Choroid plexus epithelial cell (primary cell): Measurements from ENCODE around the gene ATL3.

ENCODE experiments used
- DNase-seq: peaks from one replicate; pipeline ENCODE4 v3.0.0-alpha.2; 2010; ENCODE audit warnings: low read depth
- H3K4me3 ChIP-seq: 2 replicates; pipeline ENCODE4 v1.5.1; 2011; ENCODE audit warnings: low read depth, mild to moderate bottlenecking, control low read depth, low read length, moderate library complexity
- TF ChIP-seq, protein P1 (sequence below): conservative IDR thresholded peaks from 2 replicates; pipeline ENCODE4 v1.5.1; 2011; ENCODE audit warnings: low read depth, mild to moderate bottlenecking, control low read depth, inconsistent platforms, low read length, moderate library complexity

The ATL3 gene

DNA sequence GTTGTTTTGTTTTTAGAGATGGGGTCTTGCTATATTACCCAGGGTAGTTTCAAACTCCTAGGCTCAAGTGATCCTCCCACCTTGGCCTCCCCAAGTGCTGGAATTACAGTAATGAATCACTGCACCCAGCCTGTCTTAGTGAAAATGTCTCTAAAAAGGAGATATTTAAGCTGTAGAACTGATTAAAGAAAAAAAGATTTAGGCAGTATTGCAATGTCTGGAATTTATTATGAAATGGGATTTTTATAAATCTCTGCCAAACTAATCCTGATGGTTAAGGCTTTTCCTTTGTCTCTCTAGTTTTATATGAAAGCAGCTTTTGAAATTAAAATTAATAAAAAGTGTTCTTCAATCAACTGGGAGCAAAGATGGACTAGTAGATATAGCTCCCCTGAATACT lies 59.0 kb downstream of the ATL3 start:
- DNase-seq, result no peak
- TF ChIP-seq, protein P1, sequence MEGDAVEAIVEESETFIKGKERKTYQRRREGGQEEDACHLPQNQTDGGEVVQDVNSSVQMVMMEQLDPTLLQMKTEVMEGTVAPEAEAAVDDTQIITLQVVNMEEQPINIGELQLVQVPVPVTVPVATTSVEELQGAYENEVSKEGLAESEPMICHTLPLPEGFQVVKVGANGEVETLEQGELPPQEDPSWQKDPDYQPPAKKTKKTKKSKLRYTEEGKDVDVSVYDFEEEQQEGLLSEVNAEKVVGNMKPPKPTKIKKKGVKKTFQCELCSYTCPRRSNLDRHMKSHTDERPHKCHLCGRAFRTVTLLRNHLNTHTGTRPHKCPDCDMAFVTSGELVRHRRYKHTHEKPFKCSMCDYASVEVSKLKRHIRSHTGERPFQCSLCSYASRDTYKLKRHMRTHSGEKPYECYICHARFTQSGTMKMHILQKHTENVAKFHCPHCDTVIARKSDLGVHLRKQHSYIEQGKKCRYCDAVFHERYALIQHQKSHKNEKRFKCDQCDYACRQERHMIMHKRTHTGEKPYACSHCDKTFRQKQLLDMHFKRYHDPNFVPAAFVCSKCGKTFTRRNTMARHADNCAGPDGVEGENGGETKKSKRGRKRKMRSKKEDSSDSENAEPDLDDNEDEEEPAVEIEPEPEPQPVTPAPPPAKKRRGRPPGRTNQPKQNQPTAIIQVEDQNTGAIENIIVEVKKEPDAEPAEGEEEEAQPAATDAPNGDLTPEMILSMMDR, result no peak
- H3K4me3 ChIP-seq, result peak overlapping the region; percentile 71

DNA sequence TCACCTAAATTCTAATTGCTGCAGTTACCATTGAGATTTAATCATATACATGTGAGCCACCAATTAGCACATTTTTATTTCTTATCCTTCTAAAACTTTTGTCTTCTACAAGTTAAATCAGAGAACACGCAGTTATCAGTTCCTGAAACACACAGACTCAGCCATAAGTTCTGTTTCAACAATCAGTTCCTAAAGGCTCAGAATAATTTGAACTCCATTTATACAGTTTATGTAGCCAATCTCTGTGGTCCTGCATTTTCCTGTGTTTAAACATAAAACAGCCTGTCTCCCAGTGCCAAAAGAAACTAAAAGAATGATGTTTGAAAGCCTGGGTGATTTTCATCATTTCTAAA lies 59.8 kb downstream of the ATL3 start:
- DNase-seq, result no peak
- no peak overlapping the region for H3K4me3 ChIP-seq
- TF ChIP-seq, protein P1, result no peak

DNA sequence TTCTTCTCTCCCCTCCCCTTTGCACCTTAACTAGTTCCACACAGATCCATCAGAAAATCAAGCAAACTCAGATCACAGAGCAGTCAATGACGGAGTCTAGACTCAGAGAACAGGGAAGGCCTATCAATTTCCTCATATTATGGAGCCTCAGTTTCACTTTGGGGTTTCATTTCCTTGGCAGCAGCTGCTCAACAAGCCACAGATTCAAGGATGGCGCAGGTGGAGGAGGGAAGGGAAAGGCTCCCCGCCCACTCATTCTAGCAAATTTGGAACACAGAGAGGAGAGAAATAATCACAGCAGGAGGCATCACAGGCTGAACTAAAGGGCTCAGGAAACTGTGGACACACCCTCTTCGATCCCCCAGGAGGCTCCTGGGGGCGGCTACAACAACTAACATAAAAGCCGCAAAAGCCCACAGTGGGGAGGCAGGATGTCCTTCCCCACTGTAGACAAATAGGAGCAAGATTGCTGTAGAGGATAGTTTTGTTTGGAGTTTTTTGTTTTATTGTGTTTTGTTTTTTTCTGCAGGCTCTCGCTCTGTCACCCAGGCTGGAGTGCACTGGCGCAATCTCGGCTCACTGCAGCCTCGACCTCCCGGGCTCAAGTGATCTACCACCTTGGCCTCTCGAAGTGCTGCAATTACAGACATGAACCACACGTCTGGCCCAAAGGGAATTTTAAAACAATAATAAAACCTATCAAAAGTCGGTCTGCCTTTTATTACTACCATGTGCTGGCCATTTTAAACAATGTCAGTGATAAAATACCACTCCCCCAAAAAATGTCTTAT lies 60.4 kb downstream of the ATL3 start:
- H3K4me3 ChIP-seq, result peak overlapping the region; percentile 14
- DNase-seq, result peak; percentile 81
- TF ChIP-seq, protein P1, result peak; percentile 14

DNA sequence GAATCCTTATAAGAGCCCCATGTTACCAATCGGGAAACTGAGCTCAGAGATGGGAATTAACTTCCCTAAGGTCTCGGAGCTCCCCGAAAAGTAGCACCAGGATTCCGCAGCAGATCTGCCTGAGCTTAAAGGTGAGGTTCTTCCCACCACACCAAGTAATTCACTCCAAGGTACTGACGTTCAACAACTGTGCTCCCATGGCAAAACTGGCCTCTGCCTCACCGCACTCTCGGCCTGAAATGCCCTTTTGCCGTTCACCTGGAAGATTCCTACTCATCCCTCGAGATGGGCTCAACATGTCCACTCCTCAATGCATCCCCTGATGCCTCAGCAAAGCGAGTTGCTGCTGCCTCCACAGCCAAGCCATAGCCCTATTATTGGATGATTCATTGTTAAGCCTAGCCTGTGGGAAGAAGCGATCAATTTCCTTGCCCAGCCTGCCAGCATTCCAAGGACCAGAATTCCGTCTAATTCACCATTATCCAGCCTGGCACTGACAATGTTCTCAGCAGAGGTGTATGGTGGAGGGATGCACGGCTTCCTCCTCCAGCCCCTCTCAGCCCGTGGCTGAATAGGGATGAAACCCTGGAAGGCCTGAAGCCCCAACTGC lies 61.1 kb downstream of the ATL3 start:
- TF ChIP-seq, protein P1, result no peak
- no peak overlapping the region for H3K4me3 ChIP-seq
- no peak for DNase-seq

DNA sequence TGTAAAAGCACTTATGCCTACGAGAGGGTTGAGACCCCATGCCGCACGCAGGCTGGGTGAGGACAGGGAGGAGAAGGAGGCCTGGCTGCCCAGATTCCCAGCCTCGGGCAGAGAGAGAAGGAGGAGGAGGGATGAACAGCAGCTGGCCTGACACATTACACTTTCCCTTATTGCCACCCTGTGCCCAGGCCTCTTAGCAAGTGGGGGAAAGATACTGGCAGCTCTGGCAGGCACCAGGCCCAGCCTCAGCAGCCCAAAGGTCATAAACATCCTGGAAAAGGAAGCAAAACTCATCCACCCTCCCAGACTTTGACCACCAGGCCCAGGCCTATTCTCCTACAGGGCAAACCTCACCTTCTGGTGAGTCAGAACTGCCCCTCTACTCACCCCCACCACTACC lies 61.6 kb downstream of the ATL3 start:
- TF ChIP-seq, protein P1, result no peak
- H3K4me3 ChIP-seq, result no peak overlapping the region
- no peak for DNase-seq

DNA sequence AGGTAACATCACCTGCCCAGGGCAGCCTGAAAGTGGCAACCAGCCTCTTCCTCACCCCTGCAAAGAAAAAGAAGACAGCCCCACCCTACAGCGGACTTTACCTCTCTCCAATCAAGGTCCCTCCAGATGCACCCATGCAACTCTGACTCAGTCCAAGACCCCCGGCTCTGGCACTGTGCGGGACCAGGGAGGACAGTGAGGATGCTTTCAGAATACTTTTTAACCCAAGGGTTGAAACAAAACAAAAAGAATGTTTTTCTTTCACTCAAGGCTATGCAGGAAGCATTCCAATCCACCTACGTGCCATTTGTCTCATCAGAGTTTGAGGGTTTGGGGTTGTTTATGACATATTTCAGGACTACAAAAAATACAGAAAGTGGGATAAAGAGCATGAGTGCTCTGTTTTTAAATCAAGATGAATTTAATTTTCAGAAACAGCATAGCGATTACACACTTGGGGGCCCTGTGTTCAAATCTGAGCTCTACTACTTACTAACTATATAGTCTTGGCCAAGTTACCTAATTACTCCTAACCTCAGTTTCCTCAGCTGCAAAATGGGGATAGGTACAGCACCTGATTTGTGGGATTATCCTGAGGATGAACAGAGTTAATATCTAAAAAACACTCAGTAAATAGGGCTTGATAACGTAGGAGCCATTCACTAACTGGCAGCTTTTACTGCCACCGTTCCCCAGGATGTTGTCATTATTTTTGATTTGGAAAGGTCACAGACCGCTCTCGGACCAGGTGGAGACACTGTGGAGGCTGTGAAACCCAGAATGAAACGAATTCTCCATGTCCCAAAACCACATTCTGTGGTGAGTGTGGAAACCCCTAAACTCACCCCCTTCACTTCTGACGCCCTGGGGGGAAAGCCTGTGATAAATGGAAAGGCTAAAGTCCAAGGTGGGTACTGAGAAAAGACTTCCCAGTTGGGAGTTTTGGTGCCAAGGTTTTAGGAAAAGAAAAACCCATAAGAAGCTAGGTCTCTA lies 62.5 kb downstream of the ATL3 start:
- no peak overlapping the region for H3K4me3 ChIP-seq
- TF ChIP-seq, protein P1, result no peak
- peak; percentile 95 for DNase-seq
